HG02610 (cell line): ENCODE data around the gene TTLL13.
"Not testable (repeated sequence)": the region's sequence is repeated elsewhere in the genome, so short reads cannot be mapped to it uniquely, and the experiment has no call there.

Source experiments
- ATAC-seq: cut with Tn5 transposase; IDR thresholded peaks from one replicate; pipeline ENCODE4 v1.9.1; 2021; ENCODE audit warnings: mild to moderate bottlenecking, moderate library complexity; ENCODE audit not compliant: unreplicated experiment

The TTLL13 gene

DNA sequence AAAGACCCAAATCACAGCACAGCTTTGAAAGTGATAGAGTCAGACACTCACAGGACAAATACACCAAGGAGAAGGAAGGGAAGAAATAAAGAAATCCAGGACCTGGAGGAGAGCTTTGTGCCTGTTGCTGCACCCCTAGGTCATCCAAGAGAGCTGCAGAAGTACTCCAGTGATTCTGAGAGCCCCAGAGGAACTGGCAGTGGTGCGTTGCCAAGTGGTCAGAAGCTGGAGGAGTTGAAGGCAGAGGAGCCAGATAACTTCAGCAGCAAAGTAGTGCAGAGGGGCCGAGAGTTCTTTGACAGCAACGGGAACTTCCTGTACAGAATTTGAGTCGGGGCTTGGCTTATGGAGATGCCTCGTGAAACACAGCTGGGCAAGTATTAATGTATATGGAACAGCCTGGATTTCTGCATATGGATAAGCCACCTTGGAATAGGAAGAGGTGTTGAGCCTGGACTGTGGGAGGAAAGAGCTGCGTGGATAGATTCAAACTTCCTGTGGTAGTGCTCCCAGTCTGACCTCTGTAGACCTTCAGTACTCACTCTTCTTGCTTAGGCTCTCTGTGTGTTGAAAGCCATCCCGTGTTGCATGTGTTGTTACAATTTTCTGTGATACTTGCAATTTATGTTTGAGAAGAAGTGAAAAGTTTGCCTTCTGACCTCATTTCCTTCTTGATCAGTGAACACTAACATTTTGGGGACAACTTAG, 22.3 kb downstream of the TTLL13 start:
- ATAC-seq: no peak

DNA sequence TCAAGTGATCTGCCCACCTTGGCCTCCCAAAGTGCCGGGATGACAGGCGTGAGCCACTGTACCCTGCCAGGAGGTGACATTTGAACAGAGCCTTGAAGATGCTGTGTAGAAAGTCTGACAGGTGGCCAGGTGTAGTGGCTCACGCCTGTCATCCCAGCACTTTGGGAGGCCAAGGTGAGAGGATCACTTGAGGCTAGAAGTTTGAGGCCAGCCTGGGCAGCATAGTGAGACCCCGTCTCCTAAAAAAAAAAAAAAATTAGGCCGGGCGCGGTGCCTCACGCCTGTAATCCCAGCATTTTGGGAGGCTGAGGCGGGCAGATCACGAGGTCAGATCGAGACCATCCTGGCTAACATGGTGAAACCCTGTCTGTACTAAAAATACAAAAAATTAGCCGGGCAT, 29.1 kb downstream of the TTLL13 start:
- not testable (repeated sequence) for ATAC-seq

DNA sequence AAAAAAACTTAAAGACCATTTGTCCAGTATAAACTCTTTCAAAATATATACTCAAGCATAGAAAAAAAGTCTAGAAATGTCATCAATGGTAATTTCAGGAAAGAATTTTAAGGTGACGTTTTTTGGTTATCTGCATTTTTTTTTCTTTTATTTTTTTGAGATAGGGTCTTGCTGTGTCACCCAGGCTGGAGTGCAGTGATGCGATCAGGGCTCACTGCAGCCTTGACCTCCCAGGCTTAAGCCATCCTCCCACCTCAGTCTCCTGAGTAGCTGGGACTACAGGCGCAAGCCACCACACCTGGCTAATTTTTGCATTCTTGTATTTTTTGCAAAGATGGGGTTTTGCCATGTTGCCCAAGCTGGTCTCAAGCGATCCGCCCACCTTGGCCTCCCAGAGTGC, 31.4 kb downstream of the TTLL13 start:
- ATAC-seq: not testable (repeated sequence)

DNA sequence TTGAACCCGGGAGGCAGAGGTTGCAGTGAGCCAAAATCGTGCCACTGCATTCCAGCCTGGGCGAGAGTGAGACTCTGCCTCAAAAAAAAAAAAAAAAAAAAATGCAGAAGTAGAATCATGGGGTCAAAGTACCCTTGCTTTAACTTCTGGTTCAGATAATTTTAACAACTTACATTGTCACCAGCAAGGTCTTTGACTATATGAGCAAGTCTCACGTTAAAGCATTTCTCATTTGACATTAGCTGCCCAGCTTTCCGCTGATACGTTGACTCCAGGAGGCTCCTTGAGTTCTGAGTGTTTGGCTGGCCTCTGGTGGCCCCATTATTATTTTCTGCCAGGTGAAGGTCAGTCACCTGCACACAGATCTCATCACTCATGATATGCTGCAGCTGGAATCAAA, 32.3 kb downstream of the TTLL13 start:
- ATAC-seq: not testable (repeated sequence)

DNA sequence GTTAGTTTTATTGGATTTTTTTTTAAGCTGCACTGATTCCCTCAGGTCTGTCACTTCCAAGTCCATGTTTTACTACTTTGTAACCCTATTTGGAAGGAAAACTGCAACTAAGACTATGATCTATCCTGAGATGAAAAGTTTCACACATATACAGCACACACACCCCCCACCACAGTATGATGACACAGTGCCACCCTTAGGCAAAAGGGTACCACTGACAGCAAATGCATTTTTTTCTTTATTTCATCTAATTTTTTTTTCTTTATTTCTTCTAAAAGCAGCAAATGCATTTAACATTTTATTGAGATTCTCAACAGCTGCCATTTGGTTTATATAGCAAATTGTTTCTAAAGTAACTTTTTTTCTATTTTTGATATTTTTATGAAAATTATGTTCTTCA, 37.3 kb downstream of the TTLL13 start:
- ATAC-seq: no peak

DNA sequence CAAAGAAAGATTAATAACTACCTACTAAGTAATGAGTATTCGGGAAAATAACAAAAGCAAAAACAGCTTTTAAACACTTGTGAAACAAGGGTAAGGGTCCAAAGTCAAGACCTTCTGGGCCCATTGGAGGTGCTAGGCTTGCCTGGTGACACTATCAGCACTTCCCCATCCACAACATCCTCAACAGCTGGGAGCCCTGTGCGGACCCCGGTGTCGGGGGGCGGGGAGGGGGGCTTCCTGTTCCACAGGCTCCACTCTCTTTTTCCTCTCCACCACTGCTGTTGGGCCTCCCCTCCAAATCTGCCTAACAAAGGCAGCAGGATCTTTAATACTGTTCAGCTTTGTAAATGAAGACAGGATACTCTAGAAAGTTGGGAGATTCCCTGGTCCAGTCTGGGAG, 37.7 kb downstream of the TTLL13 start:
- ATAC-seq: no peak

DNA sequence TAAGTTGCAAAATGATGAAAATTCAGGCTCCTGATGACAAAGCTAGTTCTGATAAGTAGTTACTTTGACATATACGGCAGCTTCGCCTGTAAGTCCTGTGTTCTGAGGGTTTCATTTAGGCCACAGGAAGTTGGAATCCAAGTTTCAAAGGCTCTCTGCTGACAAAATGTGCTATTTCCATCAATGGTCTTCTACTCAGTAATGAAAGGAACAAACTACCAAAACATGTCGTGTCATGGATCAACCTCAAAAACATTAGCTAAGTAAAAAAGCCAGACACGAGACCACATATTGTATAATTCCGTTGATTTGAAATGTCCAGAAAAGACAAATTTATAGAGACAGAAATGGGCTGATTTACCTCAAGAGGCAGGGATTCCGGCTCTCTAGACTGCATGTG, 38.6 kb downstream of the TTLL13 start:
- no peak for ATAC-seq

DNA sequence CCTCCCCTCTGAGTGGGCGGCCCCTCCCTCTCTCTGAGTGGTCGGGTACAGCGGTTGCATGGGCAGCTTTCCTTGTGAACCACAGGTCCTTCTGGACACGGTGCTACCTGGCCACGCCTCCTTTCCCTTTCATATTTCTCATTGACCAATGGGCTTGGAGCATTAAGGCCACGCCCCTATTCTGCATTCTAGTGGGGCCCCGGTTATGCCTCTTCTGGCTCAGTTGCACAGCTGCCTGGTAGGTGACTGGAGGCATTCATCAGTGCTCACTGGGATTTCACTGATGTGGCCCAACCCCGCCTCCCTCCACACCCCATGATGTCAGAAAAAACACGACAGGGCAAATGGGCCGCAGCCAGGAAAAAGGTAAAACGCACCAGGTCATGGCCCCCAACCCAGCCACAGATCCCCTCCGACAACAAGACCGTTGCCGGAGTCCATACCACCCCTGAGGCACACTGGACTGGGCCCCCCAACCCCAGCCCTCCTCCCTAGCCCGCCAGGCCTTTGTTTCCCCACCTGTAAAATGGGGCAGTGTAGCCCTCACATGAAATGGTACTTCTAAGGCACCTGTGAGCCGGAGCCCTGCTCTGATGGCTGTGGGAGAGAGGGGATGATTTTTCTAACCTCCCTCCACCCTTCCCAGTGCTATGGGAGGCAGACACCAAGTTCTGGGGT, 42.5 kb downstream of the TTLL13 start:
- ATAC-seq: no peak

DNA sequence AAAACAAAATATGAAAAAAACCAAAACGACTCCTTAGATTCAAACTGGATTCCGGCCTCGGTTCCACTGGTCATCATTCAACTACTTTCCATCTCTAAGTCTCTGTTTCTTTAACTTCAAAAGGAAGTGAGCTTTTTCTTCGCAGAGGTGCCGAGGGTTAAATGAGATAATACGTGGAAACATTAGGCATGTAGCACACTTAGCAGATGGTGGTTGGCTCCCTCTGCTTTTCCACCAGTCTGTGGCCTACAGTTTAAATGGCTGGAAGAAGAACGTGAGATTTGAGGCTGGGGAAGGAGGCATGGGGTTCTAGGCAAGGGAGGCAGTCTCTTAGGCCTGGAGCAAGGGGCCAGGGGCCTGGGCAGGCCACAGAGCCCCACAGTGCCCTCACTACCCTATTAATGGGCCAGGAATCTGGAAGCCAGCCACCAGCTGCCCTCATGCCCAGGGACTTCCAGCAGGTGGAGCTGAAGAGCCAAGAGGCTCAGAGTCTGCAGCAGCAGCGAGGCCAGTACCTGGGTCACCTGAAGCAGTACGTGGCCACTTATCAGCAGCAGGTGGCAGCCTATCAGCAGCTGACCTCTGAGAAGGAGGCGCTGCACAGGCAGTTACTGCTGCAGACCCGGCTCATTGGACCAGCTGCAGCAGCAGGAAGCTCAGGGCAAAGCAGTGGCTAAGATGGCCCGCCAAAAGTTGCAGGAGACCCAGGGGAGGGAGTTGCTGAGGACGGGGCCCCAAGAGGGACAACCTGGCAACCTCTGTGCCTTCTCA, 43.9 kb downstream of the TTLL13 start:
- ATAC-seq: not testable (repeated sequence)

DNA sequence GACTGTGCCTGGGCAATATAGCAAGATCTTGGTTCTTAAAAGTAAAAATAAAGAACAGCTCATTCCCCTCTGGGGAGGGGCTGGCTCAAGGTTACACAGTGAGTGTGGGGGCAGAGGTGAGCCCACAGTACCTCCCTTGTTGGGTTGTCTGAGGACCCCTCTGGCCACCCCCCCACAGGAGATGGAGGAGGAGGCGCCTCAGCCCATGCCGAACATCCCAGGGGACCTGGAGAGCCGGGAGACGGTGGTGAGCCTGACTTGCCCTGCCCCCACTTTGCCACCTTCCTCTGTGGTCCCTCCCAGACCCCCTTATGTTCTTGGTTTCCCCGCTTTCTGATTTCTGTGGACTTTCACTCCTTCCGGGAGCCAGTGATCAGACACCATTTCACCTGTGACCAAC, 44.8 kb downstream of the TTLL13 start:
- no peak for ATAC-seq

DNA sequence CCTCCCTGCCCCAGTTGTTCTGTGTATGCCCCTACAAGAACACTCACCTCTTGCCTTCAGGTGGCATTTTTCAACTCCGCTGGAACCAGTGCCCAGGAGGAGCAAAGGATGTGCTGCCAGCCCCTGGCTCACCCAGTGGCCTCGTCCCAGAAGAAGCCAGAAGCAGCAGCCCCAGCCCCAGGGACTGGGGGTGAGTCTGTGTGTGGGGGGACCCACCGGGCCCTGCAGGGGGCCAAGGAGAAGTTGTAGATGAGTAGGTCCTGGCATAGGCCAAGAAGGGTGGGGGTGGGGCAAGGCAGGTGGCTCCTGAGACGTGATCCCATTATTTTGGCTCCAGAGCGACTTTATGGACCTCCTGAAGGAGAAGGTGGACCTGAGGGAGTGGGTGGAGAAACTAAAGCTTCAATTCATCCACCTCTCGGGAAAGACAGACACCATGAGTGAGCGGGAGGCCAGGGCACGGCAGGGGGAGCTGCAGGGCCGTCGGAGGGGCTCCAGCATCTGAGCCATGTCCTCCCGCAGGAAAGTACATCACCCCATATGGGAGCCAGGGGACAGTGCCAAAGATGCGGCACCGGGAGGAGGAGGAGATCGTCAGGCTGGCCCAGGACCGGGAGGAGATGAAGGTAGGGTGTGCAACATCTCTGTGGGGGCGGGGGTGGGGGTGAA, 45.4 kb downstream of the TTLL13 start:
- no peak for ATAC-seq

DNA sequence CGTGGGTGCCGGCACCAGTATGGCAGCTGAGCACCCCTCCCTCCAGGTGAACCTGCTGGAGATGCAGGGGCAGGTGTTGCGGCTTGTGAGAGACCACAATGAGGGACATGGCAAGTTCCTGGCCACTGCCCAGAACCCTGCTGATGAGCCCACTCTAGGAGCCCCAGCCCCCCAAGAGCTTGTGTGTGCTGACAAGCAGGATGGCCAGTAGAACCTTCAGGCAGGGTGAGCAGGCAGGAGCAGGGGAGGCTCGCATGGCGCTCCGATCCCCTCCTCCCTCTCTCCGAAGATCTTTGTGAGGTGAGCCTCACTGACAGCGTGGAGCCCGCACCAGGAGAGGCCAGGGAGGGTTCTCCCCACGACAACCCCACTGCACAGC, 45.9 kb downstream of the TTLL13 start:
- no peak for ATAC-seq

DNA sequence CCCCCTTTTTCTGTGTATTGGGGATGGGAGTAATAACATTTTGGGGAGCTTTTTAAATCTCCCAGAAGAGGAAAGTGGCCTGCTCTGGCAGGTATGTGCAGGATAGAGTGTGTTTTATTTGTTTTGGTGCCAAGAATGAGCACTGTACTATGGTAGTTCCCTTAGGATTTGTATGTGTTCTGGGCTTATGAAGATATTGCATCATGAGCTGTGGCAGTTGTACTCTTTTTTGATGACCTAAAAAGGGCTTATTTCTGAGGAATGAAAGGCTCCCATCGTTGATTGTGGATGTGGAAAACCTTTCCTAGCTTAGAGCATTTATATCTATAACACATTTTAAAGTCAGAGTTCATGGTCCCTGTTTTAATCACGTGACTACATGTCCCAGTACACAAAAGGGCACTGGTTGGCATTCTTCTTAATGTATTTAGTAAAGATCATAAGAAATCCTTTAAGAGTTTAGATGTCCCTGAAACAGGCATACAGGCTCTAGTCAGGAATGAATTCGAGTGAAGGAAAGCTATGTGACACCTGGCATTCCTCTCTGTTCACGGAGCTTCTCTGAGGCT, 47.0 kb downstream of the TTLL13 start:
- ATAC-seq: not testable (repeated sequence)

DNA sequence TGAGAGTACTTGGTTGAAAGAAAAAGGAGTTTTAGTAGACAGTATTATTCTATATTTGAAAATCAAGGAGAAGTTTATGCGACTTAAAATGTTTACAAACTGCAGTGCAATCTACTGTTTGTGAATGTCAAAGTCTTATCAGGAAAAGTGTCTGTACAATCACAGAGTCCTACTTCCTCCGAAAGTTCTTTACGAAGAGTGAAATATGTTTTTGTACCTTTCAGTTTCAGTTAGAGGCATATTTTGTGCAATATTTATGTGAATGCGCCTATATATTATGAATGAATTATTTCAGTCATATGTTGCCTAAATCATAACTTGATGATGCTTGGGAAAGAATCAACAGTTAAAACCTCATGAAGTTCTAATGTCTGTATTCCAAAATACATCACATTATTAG, 47.7 kb downstream of the TTLL13 start:
- no peak for ATAC-seq

DNA sequence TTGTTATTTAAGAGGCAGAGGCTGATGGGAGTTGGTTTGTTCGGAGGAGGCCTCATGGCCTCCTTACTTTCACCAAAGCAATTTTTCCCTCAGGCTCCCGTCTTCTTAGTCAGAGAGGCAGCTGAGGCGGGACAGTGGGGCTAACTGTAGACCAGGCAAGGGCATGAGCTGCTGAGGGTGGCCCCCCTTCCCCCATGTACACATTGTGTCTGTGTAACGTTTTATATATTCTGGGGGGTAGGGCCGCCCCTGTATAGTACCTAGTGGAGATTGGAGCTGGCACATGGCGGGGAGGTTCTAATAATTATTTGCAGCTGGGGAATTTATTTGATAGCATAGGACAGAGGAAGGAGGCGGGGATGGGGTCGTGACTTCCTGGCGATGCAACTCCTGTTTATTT, 51.2 kb downstream of the TTLL13 start:
- no peak for ATAC-seq

DNA sequence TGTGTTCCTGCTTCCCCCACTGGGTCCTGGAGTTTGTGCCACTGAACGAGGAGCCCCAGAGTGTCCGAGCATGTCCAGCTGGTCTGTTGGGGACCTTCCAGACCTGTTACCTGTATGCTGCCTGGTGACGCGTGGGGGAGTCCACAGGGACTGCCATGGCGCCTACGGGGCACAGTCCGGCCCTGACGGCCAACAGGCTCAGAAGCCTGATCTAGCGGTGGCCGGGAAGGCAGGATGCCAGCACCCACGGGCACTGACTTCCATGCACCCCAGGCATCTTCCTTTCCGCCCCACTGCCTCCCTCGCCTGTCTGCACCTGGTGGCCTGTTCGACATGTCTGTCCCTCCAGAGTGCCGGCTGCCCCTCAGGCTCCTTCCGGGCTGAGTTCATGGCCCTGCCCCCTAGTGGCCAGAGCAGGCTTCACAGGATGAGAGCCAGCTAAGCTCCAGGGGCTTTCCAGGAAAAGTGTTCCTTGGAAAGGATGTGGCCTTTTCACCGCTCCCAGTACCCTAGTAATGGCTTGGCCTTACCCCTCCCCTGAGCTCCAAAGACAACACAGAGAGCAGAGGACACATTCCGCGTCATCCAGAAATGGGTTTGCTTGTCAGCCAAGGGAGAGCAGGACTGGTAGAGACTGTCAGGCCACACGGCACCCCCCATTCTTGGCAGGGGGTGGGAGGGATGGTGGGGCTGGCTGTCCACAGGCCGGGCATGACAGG, 51.8 kb downstream of the TTLL13 start:
- ATAC-seq: no peak

DNA sequence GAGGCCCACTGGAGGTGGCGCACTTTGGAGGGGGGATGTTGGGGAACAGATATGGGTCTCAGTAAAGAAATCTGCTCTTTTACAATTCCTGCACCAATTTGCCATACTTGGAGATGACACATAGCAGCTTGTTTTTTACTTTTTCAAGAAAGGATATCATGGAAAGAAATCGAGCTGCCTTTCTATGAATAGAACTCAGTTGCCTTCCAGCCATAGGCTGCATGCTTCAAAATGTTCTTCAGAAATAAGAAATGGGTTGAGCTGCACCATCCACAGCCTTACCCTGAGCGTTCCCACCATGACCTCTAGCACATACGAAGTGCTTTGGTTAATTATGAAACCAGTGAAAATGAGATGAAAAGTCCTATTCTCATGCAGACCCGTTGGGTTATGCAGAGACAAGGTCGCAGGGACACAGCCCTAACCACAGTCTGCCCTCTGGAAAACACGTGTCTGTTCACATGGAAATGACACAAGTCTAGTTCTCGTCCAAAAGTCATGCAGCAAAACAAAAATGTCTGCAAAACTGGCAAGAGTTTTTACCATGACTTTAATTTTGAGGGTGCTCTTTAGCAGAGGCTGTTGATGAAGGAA, 52.4 kb downstream of the TTLL13 start:
- no peak for ATAC-seq

DNA sequence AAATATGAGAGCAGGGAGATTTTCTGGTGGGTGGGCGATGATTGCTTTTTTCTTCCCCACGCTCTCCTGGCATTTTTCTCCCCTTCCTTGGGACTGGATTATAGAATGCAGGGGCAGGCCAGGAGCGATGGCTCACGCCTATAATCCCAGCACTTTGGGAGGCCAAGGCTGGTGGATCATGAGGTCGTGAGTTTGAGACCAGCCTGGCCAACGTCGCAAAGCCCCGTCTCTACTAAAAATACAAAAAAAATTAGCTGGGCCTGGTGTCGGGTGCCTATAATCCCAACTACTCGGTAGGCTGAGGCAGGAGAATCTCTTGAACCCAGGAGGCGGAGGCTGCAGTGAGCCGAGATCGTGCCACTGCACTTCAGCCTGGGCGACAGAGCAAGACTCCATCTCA, 56.0 kb downstream of the TTLL13 start:
- not testable (repeated sequence) for ATAC-seq

DNA sequence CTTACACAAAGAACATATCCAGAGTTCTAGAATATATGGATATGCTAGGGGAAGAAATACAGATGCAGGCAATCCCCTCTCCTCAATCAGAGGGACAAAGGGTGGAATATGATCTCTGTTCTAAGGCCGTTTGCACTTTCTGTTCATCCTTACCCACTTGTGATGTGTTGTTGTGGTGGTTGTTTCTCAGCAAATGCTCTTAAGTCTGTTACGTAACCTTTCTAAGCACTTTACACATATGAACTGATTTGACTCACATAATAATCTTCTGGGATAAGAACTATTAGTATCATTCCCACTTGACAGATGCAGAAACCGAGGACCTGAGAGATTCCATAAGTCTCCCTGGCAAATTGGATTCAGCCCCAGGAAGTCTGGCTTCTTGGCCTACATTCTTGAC, 56.6 kb downstream of the TTLL13 start:
- no peak for ATAC-seq

DNA sequence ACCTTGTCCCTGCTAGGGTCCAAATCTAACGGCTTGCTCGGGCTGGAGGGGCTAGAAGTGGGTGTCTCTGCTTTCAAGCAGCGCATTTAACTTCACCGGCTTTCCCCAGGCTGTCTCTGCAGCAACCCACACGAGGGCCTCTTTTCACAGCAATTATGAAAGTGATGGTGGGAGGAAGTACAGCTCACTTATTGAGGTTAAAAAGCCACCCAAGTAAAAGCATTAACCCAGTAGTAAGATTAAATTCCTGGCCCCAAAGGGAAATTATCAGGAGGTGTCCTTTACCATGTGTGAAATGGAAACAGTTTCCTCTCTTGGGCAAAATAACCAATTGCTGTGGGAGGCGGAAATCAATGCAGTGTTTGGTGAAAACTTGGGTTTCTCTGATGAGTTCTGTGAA, 57.2 kb downstream of the TTLL13 start:
- ATAC-seq: peak; percentile 83
